OCI-M2 (cell line): ENCODE measurements around the gene CXCR6.

Experiments used
- DNase-seq: peaks from one replicate; lab custom pipeline; 2025; ENCODE audit not compliant: unreplicated experiment; lab: John Stamatoyannopoulos, UW

The CXCR6 gene

DNA sequence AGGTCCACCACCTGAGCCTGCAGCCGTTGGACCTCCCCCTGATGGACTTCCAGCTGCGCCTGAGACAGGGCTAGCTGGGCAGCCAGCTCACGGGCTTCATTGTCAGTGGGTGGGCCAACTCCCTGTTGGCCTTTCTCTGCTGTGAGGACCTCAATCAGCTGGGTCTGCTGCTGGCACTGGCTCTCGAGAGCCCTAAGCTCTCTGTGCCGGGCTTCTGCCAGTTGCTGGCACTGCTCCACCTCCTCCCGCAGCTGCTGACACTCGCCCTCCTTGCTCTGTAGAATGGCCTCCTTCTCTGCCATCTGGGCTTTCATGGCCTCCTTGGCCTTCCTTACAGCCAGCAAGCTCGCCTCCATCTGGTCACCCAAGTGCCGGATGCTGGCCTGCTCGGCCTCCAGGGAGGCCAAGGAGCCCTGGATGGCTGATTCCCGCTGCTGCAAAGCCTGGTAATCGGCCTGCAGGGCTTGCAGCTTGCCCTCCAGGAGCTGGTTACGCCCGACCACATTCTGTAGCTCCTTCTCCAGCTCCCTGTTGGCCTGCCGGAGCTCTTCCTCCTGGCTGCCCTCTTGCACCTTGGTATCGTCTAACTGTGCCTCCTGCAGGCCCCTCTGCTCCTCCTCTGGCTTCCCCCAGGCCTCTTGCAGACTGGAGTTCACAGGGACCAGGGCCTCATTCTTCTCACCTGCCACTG lies 23.8 kb downstream of the CXCR6 start:
- DNase-seq = no peak

DNA sequence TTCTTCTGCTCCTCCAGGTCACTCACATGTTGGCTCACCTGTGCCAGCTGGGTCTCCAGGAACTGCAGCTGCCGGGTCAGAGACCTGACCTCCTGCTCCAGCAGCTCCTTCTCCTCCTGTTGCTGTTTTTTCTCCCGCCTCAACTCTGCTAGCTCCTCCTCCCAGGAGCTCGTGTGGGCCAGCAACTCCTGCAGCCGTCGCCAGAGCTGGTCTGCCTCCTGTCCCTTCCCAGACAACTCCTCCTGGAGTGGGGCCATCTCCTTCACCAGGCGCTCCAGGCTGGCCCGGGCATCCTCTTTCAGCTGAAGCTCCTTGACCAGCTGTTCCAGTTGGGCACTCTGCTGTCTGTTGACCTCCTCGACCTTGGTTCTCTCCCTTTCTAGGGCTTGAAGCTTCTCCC lies 24.5 kb downstream of the CXCR6 start:
- no peak for DNase-seq

DNA sequence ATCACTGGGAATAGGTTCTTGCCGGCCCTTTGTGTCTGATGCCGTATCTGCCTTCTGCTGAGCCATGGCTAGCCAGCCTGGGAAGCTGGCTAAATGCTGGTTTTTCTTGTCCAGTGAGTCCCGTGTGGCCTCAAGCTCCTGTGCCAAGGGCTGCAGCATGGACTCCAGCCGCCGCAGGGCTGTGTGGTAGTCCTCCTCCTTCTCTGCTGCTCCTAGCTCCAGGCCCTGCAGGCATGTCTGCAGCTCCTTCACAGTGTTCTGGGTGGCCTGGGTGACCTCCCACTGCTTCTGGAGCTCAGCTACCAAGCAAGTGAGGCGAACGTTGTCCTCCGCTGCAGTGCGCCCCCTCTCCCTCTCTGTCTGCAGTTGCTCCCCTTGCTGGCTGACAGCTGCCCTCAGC lies 24.9 kb downstream of the CXCR6 start:
- no peak for DNase-seq

DNA sequence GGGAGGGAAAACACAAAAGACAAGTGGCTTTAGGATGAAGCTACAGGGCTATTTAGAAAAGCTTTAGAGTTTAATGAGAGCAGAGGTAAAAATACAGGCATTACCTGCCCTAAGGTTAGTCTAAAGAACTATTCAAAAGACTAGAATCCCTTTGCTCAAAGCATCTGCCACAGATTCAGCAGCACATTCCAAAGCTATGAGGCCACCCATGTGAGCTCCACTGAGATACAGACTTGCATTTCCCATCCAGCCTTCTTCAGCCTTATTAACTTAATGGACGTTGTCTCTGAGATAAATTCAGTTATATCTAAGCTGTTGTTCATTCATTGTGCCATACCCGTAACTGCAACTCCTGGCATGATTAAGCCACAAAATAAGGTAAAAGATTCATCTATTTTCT lies 25.4 kb downstream of the CXCR6 start:
- no peak for DNase-seq

DNA sequence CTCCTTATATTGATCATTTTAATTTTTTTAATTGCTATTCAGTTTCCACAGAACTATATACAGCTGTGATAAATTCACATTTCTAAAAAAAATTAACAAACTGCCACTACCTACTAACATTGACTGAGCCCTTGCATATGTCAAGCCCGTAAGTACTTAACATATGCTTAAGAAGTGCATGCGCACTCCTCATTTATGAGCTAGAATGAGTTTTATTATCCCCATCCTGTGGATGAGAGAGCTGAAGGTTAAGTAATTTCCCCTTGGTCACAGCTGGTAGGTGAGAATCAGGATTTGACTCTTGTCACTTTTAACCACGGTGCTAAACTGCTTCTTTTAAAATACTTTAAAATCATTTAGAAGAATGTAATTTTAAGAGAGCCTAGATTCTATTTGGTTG lies 25.9 kb downstream of the CXCR6 start:
- DNase-seq = no peak

DNA sequence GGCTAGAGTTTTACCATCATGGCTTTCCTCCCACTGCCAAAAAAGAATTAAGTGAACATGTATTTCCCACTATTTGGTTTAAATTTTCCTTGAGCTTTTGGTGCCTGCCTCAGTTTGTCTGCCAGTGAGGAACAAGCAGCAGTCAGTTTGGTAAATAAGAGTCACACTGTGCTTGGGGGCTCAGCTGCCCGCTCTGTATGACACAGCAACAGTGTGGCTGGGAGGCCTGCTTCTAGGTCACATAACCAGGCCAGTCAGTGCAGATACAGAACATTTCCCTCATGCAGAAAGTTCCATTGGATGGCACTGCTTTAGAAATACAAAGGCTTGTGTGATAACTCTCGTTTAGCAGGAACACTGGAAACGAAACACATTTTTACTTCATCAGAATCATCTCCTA lies 26.7 kb downstream of the CXCR6 start:
- DNase-seq = no peak

DNA sequence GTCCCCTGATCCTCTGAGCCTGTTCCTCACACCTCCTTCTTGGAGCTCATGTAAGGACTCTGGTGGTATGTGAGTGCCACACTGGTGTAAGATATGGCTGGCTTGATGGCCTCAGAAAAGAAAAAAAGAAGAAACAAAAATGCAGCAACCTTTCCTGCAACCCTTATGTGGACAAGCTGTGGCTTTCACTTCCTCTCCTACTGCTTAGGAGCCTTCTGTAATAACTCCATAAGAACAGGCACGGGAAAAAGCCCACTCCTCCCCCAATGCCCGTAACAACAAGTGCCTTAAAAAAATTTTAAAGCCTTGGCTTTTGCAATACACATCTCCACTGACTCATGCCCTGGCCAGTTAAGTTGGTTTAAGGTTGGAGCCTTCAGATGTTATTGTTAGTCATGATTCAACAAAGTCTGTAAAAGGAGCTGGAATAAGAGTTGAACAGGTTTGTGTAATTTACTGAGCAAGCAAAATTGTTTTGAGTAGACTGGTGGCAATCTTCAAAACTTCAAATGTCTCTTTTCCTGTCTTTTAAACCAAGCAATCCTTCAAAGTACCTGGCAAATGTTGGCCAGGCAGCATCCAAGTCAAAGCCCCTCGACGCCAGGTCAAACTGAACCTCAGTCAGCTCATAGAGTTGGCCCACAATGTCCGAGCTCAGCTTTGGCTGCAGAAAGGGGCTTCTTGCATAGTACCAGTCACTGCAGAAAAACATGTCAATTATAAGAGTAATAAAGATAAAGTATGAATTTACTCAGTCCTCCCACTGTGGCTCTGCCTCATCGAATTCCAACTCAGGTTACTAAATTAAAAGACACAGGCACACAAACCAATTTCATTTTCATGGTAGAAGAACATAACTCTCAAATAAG lies 29.5 kb downstream of the CXCR6 start:
- no peak for DNase-seq

DNA sequence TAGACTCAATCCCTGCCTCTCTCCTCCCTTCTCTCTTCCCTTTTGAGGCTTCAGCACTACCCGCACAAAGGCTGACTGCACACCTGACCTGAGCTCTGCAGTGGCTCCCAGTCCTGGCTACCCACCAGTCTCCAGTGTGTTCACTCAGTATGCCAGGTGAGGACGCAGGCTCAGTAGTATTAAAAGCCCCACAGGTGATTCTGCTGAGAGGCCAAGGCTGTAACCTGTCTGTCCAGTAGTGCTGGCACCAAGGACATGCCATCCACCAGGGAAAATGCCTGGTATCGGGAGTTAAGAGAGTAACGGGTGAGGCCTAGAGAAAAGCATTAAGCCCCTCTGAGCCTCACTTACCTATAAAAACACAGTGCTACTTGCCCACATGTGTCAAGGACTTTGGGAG lies 31.4 kb downstream of the CXCR6 start:
- no peak for DNase-seq

DNA sequence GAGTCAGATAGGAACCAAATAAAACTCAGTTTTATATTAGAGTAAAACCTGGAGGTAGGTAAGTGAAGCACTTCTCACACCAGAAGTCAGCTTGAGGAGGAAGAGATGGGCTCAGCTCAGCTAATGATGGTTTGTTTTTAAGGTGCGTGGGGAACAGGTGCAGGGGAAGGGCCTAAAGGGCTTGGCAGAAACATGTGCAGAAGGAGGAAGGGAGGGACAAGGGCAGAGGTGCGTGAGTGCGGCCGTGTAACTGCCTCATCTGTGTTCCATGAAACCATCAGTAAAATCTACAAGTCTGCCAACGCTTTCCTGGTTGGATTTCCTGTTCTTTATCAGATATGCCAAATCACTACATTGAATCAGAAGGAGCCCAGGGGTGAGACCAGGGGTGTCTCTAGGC lies 32.4 kb downstream of the CXCR6 start:
- no peak for DNase-seq

DNA sequence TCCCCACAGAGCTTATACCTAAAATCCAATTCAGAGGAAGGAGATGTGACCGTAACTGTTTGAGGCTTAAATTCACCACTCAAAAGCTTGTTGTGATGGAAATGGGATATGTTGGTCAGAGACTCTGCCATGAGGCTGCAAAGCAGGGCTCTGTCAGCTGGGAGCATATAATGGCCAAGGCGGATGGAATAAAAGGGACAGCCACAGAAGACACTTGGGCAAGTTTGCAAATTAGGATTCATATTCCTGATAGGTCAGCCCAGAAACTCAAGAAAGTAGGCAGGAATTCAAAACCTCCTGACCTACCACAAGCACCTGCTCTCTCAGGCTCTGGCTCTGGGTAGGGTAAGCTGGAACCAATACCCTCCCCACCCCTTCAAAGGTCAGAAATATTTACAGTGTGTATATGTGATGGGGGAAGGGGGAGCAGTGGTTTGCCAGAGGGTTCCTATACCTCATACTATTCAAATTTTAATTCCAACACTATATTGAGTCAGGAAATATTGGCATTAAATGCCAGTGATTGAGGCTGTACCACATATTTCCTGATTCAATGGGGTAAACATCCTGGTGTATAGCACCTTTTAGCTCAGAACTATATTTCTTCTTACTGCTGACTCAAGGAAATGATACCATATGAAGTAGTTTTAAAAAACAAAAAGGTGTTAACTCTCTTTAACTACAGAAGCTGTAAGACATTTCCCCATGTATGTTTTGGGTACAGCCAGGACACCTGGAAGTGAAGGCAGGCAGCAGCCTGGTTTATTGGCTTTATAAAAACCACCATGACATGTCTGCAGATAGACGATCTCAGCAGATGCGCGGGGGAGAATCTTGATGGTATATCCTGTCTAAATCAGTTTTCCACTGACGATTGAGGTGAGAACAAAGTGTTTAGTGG lies 33.2 kb downstream of the CXCR6 start:
- DNase-seq = no peak

DNA sequence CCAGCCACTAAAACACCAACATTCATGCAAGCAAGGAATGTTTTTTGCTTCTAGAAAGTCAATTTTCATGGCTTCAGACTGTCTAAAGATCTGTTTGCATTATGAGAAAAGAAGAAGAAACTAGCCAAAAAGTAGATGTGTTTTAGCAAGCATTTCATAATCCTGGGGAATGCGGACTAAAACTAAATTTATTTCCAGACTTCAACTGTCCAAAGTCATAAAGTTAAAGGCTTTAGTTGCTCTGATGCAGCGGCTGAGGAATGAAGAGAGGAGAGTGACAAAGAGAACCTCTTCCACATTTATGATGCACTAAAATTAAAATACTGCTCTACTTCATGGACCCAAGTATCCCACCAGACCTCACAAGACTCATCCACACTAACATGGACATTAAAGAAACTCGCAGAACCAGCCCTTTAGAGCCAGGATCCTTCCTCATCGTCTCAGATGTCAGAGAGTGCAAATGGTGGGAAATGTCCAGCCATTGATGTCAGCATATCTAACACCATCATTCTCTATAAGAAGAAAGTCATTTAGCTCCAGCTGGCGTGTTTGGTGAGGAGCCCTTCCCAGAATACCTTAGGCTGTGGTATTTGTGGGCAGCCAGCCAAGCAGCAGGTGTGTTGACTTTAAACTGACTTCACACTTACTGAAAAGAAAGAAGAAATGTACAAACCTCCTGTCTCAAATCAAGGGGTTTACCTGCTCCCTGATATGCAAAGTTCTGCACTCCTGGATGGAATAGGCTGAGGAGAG lies 34.9 kb downstream of the CXCR6 start:
- DNase-seq = no peak

DNA sequence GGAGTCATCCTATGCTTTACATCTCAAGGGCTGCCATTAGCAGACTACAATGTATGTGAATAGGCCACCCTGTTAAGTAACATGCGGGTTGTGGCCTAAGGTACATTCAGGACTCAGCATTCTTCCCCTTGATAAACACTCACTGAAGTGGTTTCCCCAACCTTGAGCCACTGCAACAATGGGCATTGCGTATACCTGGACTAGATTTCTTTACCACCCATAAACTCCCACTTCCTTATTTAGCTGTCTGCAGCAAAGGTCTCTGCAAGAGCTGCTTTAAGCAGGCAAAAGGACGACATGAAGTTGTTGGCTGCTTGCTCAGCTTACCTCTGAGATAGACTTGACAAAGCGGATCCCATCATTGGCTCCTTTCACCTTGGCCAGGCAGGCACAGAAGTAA lies 36.1 kb downstream of the CXCR6 start:
- DNase-seq = no peak

DNA sequence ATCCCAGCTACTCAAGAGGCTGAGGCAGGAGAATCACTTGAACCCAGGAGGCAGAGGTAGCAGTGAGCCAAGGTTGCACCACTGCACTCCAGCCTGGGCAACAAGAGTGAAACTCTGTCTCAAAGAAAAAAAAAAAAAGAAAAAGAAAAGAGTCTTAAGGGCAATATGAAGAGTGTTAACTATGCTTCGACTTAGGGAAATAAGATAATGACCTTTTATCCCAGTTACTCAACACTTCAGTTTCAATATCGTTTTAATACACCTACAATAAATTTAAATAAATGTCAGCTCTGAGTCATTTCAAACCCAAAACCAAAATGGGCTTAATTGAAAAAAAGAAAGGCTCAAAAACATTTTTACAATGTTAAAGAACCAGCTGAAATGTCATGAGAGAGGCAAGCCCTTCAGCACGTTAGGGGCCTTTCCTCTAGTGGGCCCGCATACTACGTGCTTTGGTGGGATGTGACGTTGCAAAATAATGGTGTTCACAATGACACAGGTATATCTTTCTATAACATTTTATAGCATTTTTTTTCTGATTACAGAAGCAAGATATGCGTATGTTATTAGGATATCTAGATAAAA lies 37.1 kb downstream of the CXCR6 start:
- no peak for DNase-seq

DNA sequence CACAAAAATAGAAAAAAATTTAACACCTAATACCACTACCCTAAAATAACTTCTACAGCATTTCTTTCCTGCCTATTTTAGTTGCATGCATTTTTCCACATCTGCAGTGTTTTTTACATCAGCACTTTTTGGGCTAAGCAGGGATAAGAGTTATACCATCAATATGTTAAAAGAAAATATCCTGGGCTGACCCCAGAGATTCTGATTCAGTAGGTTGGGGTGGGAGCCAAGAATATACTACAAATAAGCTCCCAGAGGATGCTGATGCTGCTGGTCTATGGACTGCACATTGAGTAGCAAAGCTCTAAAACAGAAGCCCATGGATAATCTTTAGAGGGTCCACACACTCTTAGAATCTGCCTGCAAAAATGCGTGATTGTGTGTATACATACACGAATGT lies 37.6 kb downstream of the CXCR6 start:
- no peak for DNase-seq

DNA sequence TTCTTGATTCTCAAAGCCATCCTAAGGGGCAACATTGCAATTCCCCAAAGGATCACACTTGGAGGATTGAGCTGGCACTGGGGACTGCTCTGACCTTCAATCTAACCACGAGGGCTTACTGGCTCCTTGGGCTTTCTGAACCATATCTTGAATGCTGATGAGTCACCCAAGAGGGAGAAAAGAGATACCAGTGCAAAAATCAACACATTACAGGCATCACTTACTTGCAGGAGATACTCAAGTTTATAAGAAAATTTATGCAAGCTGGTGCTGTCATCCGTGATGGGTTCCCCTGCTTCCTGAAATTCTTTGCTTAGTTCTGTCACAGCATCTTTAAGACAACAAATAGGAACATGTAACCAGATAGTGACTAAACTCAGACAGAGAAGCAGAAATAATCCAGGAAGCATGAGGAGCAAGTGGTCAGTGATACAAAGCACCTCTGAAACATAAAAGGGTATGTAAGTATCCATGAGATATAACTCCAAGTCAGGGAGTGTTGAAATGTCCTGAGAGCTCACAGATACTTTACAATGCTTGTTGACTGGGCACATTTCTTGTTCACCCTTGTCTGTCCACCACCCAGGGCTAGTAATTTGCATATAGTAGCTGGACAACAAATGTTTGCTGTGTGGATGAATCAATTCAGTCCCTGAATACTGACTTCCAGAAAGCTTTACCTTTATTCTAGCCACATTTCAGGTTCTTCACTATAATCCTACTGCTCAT lies 38.2 kb downstream of the CXCR6 start:
- DNase-seq = peak; percentile 14

DNA sequence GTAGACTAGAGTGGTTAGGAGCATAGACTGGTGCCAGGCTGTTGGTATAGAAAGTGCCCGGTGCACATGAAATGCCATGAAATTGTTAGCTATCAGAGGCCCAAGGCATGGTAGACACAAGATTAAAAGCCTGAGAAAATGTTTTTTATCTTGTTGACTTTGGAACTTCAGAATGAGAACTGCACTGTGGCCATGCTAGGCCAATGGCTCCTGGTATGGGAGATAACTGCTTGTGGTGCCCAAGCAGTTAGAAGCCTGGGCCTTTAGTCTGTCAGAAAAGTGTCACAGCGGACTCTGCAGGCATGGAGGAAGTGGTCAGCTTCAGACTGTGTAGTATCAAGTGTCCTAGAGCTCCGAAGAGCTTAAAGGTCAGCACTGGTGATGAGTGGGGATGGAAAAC lies 40.5 kb downstream of the CXCR6 start:
- no peak for DNase-seq

DNA sequence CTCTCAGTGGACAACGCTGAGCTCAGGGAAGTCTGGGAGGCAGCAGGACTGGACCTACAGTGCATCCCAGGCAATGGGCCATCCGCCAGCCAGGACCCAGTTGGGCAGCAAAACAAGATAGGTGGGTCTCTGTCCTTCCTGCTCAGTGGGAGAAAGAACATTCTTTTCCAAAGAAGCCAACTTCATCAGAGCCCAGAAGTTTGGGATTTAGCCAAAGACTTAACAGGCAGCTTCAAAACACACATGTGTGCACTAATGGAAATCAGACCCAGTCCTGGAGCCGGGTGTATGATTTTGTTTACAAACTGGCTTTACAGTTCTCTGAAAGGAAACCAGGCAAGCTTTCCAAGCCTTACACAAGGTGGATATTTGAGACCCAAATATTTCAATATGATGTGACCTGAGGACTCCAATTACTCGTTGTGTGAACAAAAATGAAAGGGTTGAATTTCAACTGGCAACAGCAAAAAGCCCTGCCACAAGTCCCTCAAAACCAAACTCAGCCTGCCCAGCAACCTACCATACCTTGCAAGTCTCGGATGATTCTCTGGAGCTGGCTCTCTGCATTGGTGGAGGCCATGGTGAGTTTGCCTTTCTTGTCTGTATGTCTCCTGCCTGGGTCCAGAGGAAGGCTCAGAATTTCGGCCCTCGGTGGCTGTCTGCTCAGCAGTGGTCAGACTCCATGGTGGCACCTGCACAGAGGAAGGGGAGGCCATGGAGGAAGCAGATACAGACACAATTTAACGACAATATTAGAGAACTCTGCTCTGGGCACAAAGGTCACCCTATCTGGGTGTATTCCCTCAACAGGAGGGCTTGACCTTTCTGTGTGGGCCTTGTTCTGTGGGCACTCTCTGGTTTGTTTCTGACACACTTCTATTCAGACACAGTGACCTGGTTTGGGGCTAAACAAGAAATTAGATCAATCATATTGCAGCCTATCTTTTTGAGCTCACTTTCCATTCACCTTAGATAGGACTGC lies 41.4 kb downstream of the CXCR6 start:
- DNase-seq = no peak

DNA sequence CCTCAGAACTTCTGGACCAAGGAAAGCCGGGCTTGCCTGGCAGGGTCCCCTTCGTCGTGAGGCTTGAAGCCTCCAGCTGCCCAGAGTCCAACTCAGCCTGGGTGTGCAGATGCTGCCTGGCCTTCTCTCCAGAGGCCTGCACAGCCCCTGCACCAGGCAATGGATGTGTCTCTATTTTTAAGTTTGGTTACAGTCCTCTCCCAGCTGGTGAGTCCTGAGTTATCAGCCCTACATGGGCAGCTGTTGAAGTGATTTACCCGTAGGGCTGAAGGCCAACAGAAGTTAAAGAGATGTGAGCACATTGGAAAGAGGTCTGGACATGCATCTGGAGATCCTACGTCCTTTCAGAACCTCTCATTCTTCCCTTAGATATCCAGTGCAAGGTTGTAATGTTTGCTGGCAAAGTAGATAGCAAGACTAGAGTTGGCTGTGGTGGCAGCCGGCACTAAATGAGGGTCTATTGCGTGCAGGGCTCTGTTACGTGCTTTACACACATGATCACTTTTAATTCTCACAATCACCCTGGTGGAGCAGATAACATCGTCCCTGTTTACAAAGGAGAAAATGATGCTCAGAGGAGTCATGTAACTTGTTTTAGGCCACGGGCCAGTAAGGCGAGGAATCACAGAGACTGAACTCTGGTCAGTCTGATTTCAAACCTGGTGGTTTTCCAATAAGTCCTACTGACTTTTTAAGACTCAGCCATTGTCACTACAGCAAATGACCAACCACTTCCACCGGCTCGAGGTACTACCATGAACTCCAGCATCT lies 42.5 kb downstream of the CXCR6 start:
- DNase-seq = no peak
